GM15510 (cell line): ENCODE measurements around the gene NDUFS2.

ENCODE experiments used
- POLR2A ChIP-seq: IDR thresholded peaks from 3 replicates; pipeline ENCODE4 v1.6.1; 2011; ENCODE audit warnings: borderline replicate concordance; ENCODE audit not compliant: insufficient read length; ENCODE audit errors: extremely low read depth

Gene NDUFS2

GRCh38 chr1:161201836-161202712 lies at the start of gene NDUFS2:
TSS of gene NDUFS2 (plus strand) at chr1:161202367. CDS start at chr1:161202386, 19 bp downstream.
- peak; percentile 89 for TF ChIP-seq POLR2A

GRCh38 chr1:161153176-161153575 lies 49.0 kb upstream of the NDUFS2 start:
- TF ChIP-seq POLR2A = no peak

- peak; percentile 86 for TF ChIP-seq POLR2A
Measured at GRCh38 chr1:161153682-161154337, 48.4 kb upstream of the NDUFS2 start, which contains the start of gene UFC1. TSS of gene UFC1 (plus strand) at chr1:161153978. CDS start at chr1:161153998, 20 bp downstream.

- TF ChIP-seq POLR2A = no peak
Measured at GRCh38 chr1:161157867-161158266, 44.3 kb upstream of the NDUFS2 start.

GRCh38 chr1:161158316-161159010 lies 43.7 kb upstream of the NDUFS2 start:
- TF ChIP-seq POLR2A = no peak

- peak; percentile 88 for TF ChIP-seq POLR2A
Measured at GRCh38 chr1:161159087-161159912, 42.9 kb upstream of the NDUFS2 start, which contains the start of gene USP21. TSS of gene USP21 (plus strand) at chr1:161159500. CDS start at chr1:161160641, 1,141 bp downstream.

- no peak for TF ChIP-seq POLR2A
Measured at GRCh38 chr1:161159913-161160243, 42.3 kb upstream of the NDUFS2 start.

- no peak for TF ChIP-seq POLR2A
Measured at GRCh38 chr1:161160671-161161145, 41.5 kb upstream of the NDUFS2 start.

- no peak for TF ChIP-seq POLR2A
Measured at GRCh38 chr1:161161652-161162051, 40.5 kb upstream of the NDUFS2 start.

GRCh38 chr1:161162052-161162451 lies 40.1 kb upstream of the NDUFS2 start:
- no peak for TF ChIP-seq POLR2A

- TF ChIP-seq POLR2A = no peak
Measured at GRCh38 chr1:161162806-161163205, 39.4 kb upstream of the NDUFS2 start.

GRCh38 chr1:161163793-161164192 lies 38.4 kb upstream of the NDUFS2 start:
- TF ChIP-seq POLR2A = no peak

- no peak for TF ChIP-seq POLR2A
Measured at GRCh38 chr1:161164901-161165610, 37.1 kb upstream of the NDUFS2 start.
